Glomerular endothelial cell (primary cell): ENCODE measurements around the gene BTLA. TPM values are rescaled to one million over a fixed set of nuclear protein-coding genes. Genes with fewer than 3 reads are reported as not detected.
"Not testable (repeated sequence)": the region's sequence is repeated elsewhere in the genome, so short reads cannot be mapped to it uniquely, and the experiment has no call there.

ENCODE experiments used
- DNase-seq: peaks from one replicate; pipeline ENCODE4 v3.0.0-alpha.2; 2011; ENCODE audit warnings: low read depth, low spot score; ENCODE audit errors: extremely low read depth
- total RNA-seq: library from RNA; depleted of rRNA; stranded (reverse); fragments of >200 nt; gene quantifications from 2 replicates; pipeline ENCODE4 v1.2.3, GENCODE V29; 2015

BTLA gene
- total RNA-seq, 1 donor from 2014 or later, result not detected

DNA sequence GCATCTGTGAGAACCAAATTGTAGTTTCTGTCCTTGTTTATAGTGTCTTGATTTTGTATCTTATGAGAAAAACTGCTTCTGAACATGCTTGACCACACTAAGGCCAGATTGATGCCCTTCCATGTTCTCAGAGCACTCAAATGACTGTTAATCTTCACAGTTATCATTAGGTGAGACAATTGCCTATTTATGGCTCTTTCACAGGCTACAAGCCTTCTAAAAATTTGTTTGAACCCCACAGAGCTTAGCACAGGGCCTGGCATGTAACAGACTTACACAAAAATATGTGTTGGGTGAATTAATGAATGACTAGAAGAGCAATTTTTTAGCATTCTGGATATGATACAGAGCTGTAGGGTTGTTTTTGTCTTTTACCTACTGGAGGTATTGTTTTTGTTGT lies 43.1 kb downstream of the BTLA start:
- no peak for DNase-seq

GRCh38 chr3:112448939-112449338 lies 50.3 kb downstream of the BTLA start:
- no peak for DNase-seq

GRCh38 chr3:112446343-112446742 lies 52.9 kb downstream of the BTLA start:
- DNase-seq, result no peak

- no peak for DNase-seq
Observed at GRCh38 chr3:112445839-112446238, 53.4 kb downstream of the BTLA start.

GRCh38 chr3:112437146-112438022 lies 61.9 kb downstream of the BTLA start:
- peak; percentile 29 for DNase-seq

DNA sequence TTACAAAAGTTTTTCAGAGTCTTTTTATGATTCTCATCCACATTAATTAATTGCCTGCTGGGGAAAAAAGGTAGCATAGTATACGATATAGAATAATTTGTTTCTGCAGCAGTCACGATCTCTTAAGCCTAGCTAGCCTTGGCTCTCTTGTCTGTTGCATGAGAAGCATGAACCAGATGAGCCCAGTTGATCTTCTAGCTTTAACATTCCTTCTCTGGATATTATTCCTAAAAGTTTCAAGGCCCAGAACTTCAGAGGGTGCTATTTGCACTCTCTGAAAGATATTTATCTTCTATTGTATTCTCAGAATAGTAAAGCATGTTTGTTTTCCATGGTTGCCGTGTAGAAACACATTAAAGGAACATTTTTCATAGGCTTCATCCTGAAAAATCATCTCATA lies 69.3 kb downstream of the BTLA start:
- no peak for DNase-seq

DNA sequence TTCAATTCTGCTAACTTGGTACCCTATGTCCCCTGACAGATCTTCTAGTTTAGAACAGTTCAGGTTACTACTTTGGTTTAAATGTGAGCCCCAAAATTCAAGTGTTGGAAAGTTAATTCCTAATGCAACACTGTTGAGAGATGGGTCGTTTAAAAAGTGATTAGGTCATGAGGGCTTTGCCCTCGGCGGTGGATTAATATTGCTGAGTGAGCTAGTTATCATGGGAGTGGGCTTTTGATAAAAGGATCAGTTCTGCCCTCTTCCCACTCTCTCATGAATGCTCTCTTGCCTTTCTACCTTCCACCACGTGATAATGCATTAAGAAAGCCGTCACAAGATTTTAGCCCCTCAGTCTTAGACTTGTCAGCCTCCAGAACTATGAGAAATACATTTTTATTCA lies 72.1 kb downstream of the BTLA start:
- DNase-seq, result no peak

DNA sequence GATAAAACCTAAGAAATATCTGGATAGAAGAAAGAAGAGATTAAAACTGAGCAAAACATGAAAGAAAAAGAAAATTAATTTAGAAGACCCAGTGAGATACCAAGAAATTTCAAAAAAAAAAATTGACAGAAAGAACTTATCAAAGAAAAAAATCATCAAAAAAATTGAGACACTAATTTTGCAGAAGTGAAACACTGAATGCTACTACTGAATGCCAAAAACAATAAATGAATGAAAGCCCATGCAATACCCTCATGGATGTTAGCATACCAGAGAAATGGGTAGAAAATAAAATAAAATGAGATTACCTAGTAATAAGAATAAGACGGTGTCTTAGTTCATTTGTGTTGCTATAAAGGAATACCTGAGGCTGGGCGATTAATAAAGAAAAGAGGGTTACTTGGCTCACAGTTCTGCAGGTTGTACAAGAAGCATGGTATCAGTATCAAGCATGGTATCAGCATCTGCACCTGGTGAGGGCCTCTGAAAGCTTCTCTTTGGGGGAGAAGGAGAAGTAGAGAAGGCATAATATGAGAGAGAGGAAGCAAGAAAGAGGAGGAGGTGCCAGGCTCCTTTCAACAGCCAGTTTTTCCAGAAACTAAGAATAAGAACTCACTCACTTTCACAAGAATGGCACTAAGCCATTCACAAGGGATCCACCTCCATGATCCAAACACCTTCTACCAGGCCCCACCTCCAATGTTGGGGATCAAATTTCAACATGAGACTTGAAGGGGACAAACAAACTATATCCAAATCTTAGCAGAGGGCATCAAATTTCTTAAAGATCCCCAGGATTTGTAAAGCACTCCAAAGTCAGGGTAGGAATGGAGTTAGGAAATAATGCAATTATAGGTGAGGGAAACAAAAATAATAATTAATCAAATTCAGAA lies 73.2 kb downstream of the BTLA start:
- no peak for DNase-seq

DNA sequence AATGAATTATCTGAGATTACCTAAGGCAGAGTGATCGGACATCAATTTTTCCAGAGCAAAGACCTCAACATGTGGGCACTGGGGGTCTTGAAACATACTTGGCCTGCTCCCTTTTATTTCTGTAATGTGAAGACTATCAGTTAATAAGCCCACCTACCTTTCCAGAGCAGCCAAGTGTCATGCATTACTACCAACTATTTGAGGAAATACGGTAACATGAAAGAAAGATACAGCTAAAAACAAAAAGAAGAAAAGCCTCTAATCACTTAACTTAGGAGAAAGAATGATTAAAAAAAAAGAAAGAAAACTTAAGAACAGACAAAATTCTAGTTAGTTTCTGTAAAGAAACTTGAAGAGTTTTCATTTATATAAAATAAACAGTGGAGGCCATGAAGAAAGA lies 73.9 kb downstream of the BTLA start:
- DNase-seq, result no peak

- DNase-seq, result no peak
Observed at GRCh38 chr3:112424394-112424793, 74.9 kb downstream of the BTLA start.

GRCh38 chr3:112422921-112423320 lies 76.4 kb downstream of the BTLA start:
- not testable (repeated sequence) for DNase-seq

- DNase-seq, result not testable (repeated sequence)
Observed at GRCh38 chr3:112418526-112418925, 80.7 kb downstream of the BTLA start.

GRCh38 chr3:112417696-112418318 lies 81.5 kb downstream of the BTLA start:
- DNase-seq, result no peak

DNA sequence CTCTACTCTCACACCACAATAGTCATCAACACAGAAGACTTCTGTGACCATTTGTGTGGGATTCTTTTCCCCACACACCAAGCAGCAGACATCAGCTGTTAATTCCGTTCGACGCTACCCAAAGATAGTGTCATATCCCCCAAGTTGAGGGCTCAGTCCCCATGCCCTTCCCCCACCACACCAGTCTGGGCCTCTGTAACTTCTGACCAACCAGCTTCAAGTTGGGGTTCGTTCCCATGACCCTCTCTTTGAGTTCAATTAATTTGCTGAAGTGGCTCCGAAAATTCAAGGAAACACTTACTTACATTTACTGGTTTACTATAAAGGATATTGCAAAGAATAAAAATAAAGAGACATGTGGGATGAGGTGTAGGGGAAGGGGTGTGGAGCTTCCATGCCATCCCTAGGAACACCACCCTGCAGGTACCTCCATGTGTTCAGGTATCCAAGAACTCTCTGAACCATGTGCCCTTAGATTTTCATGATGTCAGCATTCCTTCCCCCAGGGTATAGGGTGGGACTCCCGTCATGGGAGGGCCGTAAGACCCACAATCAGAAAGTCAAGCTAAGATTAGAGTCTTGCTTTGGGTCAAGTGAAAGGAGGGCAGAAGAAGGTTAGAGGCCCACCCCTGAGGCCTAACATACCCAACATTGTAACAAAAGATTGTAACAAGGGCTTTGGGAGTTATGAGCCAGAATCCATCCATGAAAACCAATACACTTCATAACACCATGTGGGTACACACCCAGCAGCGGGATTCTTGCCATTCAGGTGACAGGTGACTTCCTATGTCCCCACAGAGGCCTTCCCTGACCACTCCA lies 82.7 kb downstream of the BTLA start:
- DNase-seq, result no peak

- no peak for DNase-seq
Observed at GRCh38 chr3:112415390-112415789, 83.9 kb downstream of the BTLA start.

Other genes with a start within 250 kb of the BTLA start
- not detected in 2 replicates for gene SLC9C1, start 205.3 kb downstream of the BTLA start, total RNA-seq
- 0.92 and 9.9 TPM in 2 replicates for gene CD200, start 166.3 kb downstream of the BTLA start, total RNA-seq
- 42.2 and 44.4 TPM in 2 replicates for gene ATG3, start 62.5 kb upstream of the BTLA start, total RNA-seq
- gene SLC35A5, start 62.6 kb upstream of the BTLA start, total RNA-seq, result 20.4 and 30.2 TPM in 2 replicates
- gene CCDC80, start 141.7 kb upstream of the BTLA start, total RNA-seq, result 7.6 and 16.2 TPM in 2 replicates